Measurements from ENCODE around the gene REM2. TPM values are rescaled to one million over a fixed set of nuclear protein-coding genes. Genes with fewer than 3 reads are reported as not detected.

REM2 gene, protein sequence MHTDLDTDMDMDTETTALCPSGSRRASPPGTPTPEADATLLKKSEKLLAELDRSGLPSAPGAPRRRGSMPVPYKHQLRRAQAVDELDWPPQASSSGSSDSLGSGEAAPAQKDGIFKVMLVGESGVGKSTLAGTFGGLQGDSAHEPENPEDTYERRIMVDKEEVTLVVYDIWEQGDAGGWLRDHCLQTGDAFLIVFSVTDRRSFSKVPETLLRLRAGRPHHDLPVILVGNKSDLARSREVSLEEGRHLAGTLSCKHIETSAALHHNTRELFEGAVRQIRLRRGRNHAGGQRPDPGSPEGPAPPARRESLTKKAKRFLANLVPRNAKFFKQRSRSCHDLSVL
- under 1 TPM; 0.08 to 0.14 TPM for total RNA-seq
- under 1 TPM in 1 of 2 donors, not detected in 1; 0.11 TPM for polyA plus RNA-seq

DNA sequence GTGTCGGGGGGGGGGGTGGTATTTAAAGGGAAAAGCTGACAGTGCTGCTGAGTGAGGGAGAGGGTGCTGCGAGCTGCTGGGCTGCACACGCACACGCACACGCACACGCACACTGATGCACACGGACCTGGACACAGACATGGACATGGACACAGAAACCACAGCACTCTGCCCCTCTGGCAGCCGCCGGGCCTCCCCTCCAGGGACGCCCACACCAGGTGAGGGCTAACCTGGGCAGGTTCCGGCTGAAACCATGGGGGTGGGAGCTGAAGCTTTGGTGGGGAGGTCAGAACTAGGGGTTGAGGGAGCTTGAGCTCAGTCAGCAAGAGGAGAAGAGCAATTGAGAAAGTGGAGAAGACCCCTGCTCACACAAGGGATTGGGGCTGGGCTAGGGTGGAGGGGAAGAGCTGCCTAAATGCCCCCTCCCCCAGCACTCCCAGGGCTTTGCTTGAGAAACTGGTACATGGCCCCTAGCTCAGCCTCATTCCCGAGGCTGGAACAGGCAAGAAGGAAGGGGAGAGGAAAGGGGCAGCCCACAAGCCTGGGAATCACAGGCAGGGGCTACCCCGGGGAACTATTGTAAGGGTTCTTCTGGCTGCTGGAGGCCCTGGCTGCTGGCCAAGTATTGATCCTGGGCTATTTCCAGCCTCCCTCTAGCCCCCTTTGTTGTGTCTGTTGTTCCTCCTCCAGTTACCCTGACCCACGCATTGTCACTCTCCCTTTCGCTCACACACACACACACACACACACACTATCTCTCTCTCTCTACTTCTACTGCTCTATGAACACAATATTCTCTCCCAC is at the start of gene REM2:
REM2 (plus strand) TSS at position 50 of the 804 bp plus-strand sequence; CDS start at position 116, 66 bp downstream.
- Histone ChIP-seq H3K9ac (ENCODE audit: low read depth in 1 of 2, low read length in 2 of 2) (no peak within 1 kb of the TSS), H3K9me3 (ENCODE audit: control insufficient read depth in 4 of 4, low read length in 3 of 4) (no peaks in the 10 kb centered on the region), H3K4me1 (ENCODE audit: control insufficient read depth in 4 of 4, insufficient read depth in 4 of 4, low read length in 3 of 4) (peaks cover 0 to 4% (median 2%) of the 10 kb centered on the region in 4 donors), H3K27me3 (ENCODE audit: control insufficient read depth in 4 of 4, insufficient read depth in 4 of 4, low read length in 3 of 4) (no peaks in the 10 kb centered on the region), H3K36me3 (ENCODE audit: control insufficient read depth in 4 of 4, insufficient read depth in 3 of 4, low read depth in 1 of 4, low read length in 3 of 4) (peaks cover 0 to 9% (median 5%) of the 10 kb centered on the region in 4 donors), H3K27ac (ENCODE audit: low read depth in 1 of 2, low read length in 2 of 2) (no peak within 1 kb of the TSS), H3K4me3 (ENCODE audit: low read depth in 1 of 3, low read length in 3 of 3) (no peak within 1 kb of the TSS)
- no peak for DNase-seq (ENCODE audit: low spot score)
- no peak for TF ChIP-seq RAD21 (IDR thresholded peaks at IDR 0.05)
- no peak for TF ChIP-seq FOXA2 (IDR thresholded peaks at IDR 0.05)
- TF ChIP-seq SP1 (IDR thresholded peaks at IDR 0.05), result no peak
- TF ChIP-seq EGR1 (IDR thresholded peaks at IDR 0.05; ENCODE audit: low read depth in 2 of 2), result no peak
- no peak for TF ChIP-seq TAF1 (conservative IDR thresholded peaks at IDR 0.05)
- TF ChIP-seq, protein P1, sequence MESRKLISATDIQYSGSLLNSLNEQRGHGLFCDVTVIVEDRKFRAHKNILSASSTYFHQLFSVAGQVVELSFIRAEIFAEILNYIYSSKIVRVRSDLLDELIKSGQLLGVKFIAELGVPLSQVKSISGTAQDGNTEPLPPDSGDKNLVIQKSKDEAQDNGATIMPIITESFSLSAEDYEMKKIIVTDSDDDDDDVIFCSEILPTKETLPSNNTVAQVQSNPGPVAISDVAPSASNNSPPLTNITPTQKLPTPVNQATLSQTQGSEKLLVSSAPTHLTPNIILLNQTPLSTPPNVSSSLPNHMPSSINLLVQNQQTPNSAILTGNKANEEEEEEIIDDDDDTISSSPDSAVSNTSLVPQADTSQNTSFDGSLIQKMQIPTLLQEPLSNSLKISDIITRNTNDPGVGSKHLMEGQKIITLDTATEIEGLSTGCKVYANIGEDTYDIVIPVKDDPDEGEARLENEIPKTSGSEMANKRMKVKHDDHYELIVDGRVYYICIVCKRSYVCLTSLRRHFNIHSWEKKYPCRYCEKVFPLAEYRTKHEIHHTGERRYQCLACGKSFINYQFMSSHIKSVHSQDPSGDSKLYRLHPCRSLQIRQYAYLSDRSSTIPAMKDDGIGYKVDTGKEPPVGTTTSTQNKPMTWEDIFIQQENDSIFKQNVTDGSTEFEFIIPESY (IDR thresholded peaks at IDR 0.05), result no peak
- TF ChIP-seq RXRA (IDR thresholded peaks at IDR 0.05), result no peak
- TF ChIP-seq HNF4G (IDR thresholded peaks at IDR 0.05), result no peak
- no peak for TF ChIP-seq YY1 (IDR thresholded peaks at IDR 0.05)
- TF ChIP-seq, protein P2, sequence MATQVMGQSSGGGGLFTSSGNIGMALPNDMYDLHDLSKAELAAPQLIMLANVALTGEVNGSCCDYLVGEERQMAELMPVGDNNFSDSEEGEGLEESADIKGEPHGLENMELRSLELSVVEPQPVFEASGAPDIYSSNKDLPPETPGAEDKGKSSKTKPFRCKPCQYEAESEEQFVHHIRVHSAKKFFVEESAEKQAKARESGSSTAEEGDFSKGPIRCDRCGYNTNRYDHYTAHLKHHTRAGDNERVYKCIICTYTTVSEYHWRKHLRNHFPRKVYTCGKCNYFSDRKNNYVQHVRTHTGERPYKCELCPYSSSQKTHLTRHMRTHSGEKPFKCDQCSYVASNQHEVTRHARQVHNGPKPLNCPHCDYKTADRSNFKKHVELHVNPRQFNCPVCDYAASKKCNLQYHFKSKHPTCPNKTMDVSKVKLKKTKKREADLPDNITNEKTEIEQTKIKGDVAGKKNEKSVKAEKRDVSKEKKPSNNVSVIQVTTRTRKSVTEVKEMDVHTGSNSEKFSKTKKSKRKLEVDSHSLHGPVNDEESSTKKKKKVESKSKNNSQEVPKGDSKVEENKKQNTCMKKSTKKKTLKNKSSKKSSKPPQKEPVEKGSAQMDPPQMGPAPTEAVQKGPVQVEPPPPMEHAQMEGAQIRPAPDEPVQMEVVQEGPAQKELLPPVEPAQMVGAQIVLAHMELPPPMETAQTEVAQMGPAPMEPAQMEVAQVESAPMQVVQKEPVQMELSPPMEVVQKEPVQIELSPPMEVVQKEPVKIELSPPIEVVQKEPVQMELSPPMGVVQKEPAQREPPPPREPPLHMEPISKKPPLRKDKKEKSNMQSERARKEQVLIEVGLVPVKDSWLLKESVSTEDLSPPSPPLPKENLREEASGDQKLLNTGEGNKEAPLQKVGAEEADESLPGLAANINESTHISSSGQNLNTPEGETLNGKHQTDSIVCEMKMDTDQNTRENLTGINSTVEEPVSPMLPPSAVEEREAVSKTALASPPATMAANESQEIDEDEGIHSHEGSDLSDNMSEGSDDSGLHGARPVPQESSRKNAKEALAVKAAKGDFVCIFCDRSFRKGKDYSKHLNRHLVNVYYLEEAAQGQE (IDR thresholded peaks at IDR 0.05), result no peak
- TF ChIP-seq, protein P3, sequence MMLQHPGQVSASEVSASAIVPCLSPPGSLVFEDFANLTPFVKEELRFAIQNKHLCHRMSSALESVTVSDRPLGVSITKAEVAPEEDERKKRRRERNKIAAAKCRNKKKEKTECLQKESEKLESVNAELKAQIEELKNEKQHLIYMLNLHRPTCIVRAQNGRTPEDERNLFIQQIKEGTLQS (IDR thresholded peaks at IDR 0.05), result no peak
- TF ChIP-seq GABPA (IDR thresholded peaks at IDR 0.05 in 1 of 2, conservative IDR thresholded peaks at IDR 0.05 in 1 of 2), result no peak
- WGBS, result 36% methylated on average over 15 of the region's 15 CpGs

DNA sequence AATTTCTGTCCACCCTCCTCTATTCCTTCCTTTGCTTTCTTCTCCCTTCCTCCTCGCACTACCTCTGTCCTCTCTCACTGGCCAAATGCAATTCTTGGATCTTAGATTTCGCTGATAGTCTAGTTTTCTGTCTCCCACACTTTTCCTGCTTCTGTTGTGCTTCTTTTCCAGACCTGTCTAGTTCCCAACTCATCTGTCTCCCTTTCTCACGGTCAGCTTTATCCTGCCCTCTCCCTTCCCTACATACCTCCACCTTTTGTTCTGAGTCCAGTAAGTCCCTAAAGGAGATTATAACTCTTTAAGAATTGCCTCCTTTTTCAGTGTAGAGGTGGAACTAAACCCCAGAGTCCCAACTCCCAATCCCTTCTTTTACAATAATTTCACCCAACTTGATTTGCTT is 47.5 kb upstream of the REM2 start:
- 89% methylated on average over 3 of the region's 3 CpGs for WGBS
- Histone ChIP-seq H3K4me3 (ENCODE audit: low read depth in 1 of 3, low read length in 3 of 3) (no peak overlapping the region), H3K9me3 (ENCODE audit: control insufficient read depth in 4 of 4, low read length in 3 of 4) (no peaks in the 10 kb centered on the region), H3K9ac (ENCODE audit: low read depth in 1 of 2, low read length in 2 of 2) (no peak overlapping the region), H3K27ac (ENCODE audit: low read depth in 1 of 2, low read length in 2 of 2) (peak overlapping the region in 1 of 2 donors; percentile 73), H3K4me1 (ENCODE audit: control insufficient read depth in 4 of 4, insufficient read depth in 4 of 4, low read length in 3 of 4) (peaks cover 3 to 18% (median 5%) of the 10 kb centered on the region in 4 donors), H3K27me3 (ENCODE audit: control insufficient read depth in 4 of 4, insufficient read depth in 4 of 4, low read length in 3 of 4) (no peaks in the 10 kb centered on the region), H3K36me3 (ENCODE audit: control insufficient read depth in 4 of 4, insufficient read depth in 3 of 4, low read depth in 1 of 4, low read length in 3 of 4) (peaks cover 3 to 11% (median 5%) of the 10 kb centered on the region in 4 donors)
- TF ChIP-seq, protein P3 (IDR thresholded peaks at IDR 0.05), result no peak
- no peak for TF ChIP-seq HNF4G (IDR thresholded peaks at IDR 0.05)
- TF ChIP-seq HNF4A (conservative IDR thresholded peaks at IDR 0.05), result no peak
- no peak for TF ChIP-seq EGR1 (IDR thresholded peaks at IDR 0.05; ENCODE audit: low read depth in 2 of 2)
- TF ChIP-seq, protein P4, sequence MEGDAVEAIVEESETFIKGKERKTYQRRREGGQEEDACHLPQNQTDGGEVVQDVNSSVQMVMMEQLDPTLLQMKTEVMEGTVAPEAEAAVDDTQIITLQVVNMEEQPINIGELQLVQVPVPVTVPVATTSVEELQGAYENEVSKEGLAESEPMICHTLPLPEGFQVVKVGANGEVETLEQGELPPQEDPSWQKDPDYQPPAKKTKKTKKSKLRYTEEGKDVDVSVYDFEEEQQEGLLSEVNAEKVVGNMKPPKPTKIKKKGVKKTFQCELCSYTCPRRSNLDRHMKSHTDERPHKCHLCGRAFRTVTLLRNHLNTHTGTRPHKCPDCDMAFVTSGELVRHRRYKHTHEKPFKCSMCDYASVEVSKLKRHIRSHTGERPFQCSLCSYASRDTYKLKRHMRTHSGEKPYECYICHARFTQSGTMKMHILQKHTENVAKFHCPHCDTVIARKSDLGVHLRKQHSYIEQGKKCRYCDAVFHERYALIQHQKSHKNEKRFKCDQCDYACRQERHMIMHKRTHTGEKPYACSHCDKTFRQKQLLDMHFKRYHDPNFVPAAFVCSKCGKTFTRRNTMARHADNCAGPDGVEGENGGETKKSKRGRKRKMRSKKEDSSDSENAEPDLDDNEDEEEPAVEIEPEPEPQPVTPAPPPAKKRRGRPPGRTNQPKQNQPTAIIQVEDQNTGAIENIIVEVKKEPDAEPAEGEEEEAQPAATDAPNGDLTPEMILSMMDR (IDR thresholded peaks at IDR 0.05; ENCODE audit: low read depth, low read length, missing input control), result no peak
- DNase-seq (ENCODE audit: low spot score), result no peak

Data from liver (tissue), 9 donors.